H1 (cell line): ENCODE results near the gene NFKBIZ. TPM values are rescaled to one million over a fixed set of nuclear protein-coding genes. Genes with fewer than 3 reads are reported as not detected.

ENCODE experiments used
- CTCF ChIA-PET: fragments of 300-600 bp; sonication (Branson Sonifier 250); formaldehyde crosslinking; loops from one replicate; lab custom pipeline; 2021; ENCODE audit not compliant: partially characterized antibody; lab: Charles Lee
- POLR2A ChIA-PET: fragments of 300-600 bp; sonication (Branson Sonifier 250); formaldehyde crosslinking; loops from one replicate; lab custom pipeline; 2021; ENCODE audit warnings: inconsistent platforms; ENCODE audit not compliant: partially characterized antibody; lab: Charles Lee
- DNase-seq, 2 experiments: peaks; one replicate each; pipeline versions ENCODE4 v3.0.0 to v3.0.0-alpha.2; 2010 to 2022; ENCODE audit warnings: low spot score in 2 of 2, low read depth in 1 of 2, mixed read lengths in 1 of 2
- FAIRE-seq: peaks from 2 replicates; lab custom pipeline; 2011; peaks lifted over from hg19 to GRCh38; lab: Jason Lieb, UNC
- H2AFZ ChIP-seq: 2 replicates; pipeline ENCODE4 v1.8.1; 2012; ENCODE audit warnings: low read length, inconsistent platforms
- H2AK5ac ChIP-seq: 2 replicates; pipeline ENCODE4 v1.6.1; 2013; ENCODE audit warnings: low read depth, low read length
- H2BK120ac ChIP-seq: replicated peaks from 2 replicates; pipeline ENCODE3; 2013; ENCODE audit warnings: low read depth, low read length, inconsistent platforms
- H2BK12ac ChIP-seq: 2 replicates; pipeline ENCODE4 v1.6.1; 2013; ENCODE audit warnings: low read depth, low read length
- H2BK15ac ChIP-seq: 2 replicates; pipeline ENCODE4 v1.6.1; 2013; ENCODE audit warnings: low read length
- H2BK20ac ChIP-seq: 2 replicates; pipeline ENCODE4 v1.6.1; 2013; ENCODE audit warnings: low read length
- H2BK5ac ChIP-seq: 2 replicates; pipeline ENCODE4 v1.6.1; 2013; ENCODE audit warnings: low read depth, low read length
- H3K14ac ChIP-seq: 2 replicates; pipeline ENCODE4 v1.6.1; 2013; ENCODE audit warnings: inconsistent platforms; ENCODE audit not compliant: insufficient read length
- H3K18ac ChIP-seq: 2 replicates; pipeline ENCODE4 v1.6.1; 2013; ENCODE audit warnings: low read length; ENCODE audit errors: extremely low read depth
- H3K23ac ChIP-seq: 2 replicates; pipeline ENCODE4 v1.6.1; 2013; ENCODE audit warnings: inconsistent platforms; ENCODE audit not compliant: insufficient read length
- H3K23me2 ChIP-seq: 2 replicates; pipeline ENCODE4 v1.6.1; 2013; ENCODE audit warnings: low read depth, low read length
- H3K27ac ChIP-seq: 2 replicates; pipeline ENCODE4 v1.6.1; 2011; ENCODE audit warnings: low read depth, low read length, inconsistent platforms
- H3K27me3 ChIP-seq, 4 experiments: replicated peaks in 1 of 4; 1 replicate in 1 of 4; 2 replicates in 3 of 4; pipeline versions ENCODE4 v1.6.1 to v1.8.1; 2011 to 2013; ENCODE audit warnings: low read length in 3 of 4, mild to moderate bottlenecking in 3 of 4, inconsistent platforms in 2 of 4, mixed read lengths in 2 of 4, moderate library complexity in 1 of 4; ENCODE audit not compliant: control insufficient read depth in 3 of 4, insufficient read depth in 3 of 4; ENCODE audit errors: extremely low read depth in 1 of 4
- H3K36me3 ChIP-seq, 4 experiments: 2 replicates each; pipeline versions ENCODE4 v1.6.1 to v1.8.1; 2011 to 2013; ENCODE audit warnings: mild to moderate bottlenecking in 4 of 4, low read length in 3 of 4, moderate library complexity in 2 of 4, control low read depth in 1 of 4, inconsistent platforms in 1 of 4; ENCODE audit not compliant: insufficient read depth in 4 of 4, control insufficient read depth in 2 of 4
- H3K4ac ChIP-seq: replicated peaks from 2 replicates; pipeline ENCODE3; 2013; ENCODE audit warnings: low read length, low read depth, mixed read lengths, inconsistent platforms; ENCODE audit not compliant: insufficient read length
- H3K4me1 ChIP-seq, 4 experiments: replicated peaks in 1 of 4; 1 replicate in 1 of 4; 2 replicates in 3 of 4; pipeline versions ENCODE4 v1.6.1 to v1.8.1; 2011 to 2013; ENCODE audit warnings: low read length in 3 of 4, inconsistent platforms in 2 of 4, mixed read lengths in 1 of 4; ENCODE audit not compliant: insufficient read depth in 4 of 4, control insufficient read depth in 3 of 4
- H3K4me2 ChIP-seq, 2 experiments: 2 replicates each; pipeline versions ENCODE4 v1.6.1 to v1.8.1; 2011 to 2013; ENCODE audit warnings: low read depth in 2 of 2, low read length in 2 of 2, control low read depth in 1 of 2, inconsistent platforms in 1 of 2, mild to moderate bottlenecking in 1 of 2; ENCODE audit not compliant: insufficient read depth in 1 of 2
- H3K4me3 ChIP-seq, 4 experiments: fragments of 200-600, 300-600 bp in 1 of 4; sonication (generic), shearing (Covaris generic), sonication (Bioruptor Twin) in 1 of 4; 2 replicates each; pipeline versions ENCODE4 v1.5.1 to v1.8.1; 2011 to 2016; ENCODE audit warnings: low read length in 4 of 4, low read depth in 3 of 4, control low read depth in 2 of 4, inconsistent platforms in 2 of 4, mild to moderate bottlenecking in 2 of 4, mixed read lengths in 1 of 4, moderate library complexity in 1 of 4; ENCODE audit not compliant: insufficient read depth in 2 of 4; ENCODE audit errors: extremely low read depth in 1 of 4
- H3K56ac ChIP-seq: replicated peaks from 2 replicates; pipeline ENCODE3; 2013; ENCODE audit warnings: low read depth, mild to moderate bottlenecking, mixed read lengths, low read length, inconsistent platforms; ENCODE audit not compliant: insufficient read length
- H3K79me1 ChIP-seq: 2 replicates; pipeline ENCODE4 v1.6.1; 2013; ENCODE audit warnings: low read depth, low read length, control low read depth
- H3K79me2 ChIP-seq, 2 experiments: 2 replicates each; pipeline versions ENCODE4 v1.6.1 to v1.8.1; 2012 to 2013; ENCODE audit warnings: low read length in 2 of 2, mild to moderate bottlenecking in 2 of 2, inconsistent platforms in 1 of 2; ENCODE audit not compliant: insufficient read depth in 2 of 2, control insufficient read depth in 1 of 2
- H3K9ac ChIP-seq, 4 experiments: replicated peaks in 1 of 4; 1 replicate in 1 of 4; 2 replicates in 3 of 4; pipeline versions ENCODE4 v1.6.1 to v1.8.1; 2011 to 2013; ENCODE audit warnings: low read depth in 3 of 4, low read length in 3 of 4, control low read depth in 2 of 4, mild to moderate bottlenecking in 2 of 4, moderate library complexity in 2 of 4, inconsistent platforms in 1 of 4; ENCODE audit errors: extremely low read depth in 1 of 4
- H3K9me3 ChIP-seq, 2 experiments: 2 replicates each; pipeline versions ENCODE4 v1.6.1 to v1.8.1; 2012 to 2013; ENCODE audit warnings: mild to moderate bottlenecking in 2 of 2, moderate library complexity in 2 of 2, control low read depth in 1 of 2, inconsistent platforms in 1 of 2, low read depth in 1 of 2, low read length in 1 of 2, mixed read lengths in 1 of 2; ENCODE audit not compliant: insufficient read depth in 2 of 2
- H4K20me1 ChIP-seq, 2 experiments: replicated peaks in 1 of 2; 2 replicates each; pipeline versions ENCODE3 to v1.8.1; 2011 to 2013; ENCODE audit warnings: inconsistent platforms in 2 of 2, low read length in 2 of 2, mild to moderate bottlenecking in 1 of 2; ENCODE audit not compliant: insufficient read depth in 2 of 2, control insufficient read depth in 1 of 2
- H4K5ac ChIP-seq: 2 replicates; pipeline ENCODE4 v1.6.1; 2013; ENCODE audit warnings: low read length, low read depth, mixed read lengths, inconsistent platforms; ENCODE audit not compliant: insufficient read length
- H4K8ac ChIP-seq: 2 replicates; pipeline ENCODE4 v1.8.0; 2013; ENCODE audit warnings: mild to moderate bottlenecking, moderate library complexity, low read length, inconsistent platforms; ENCODE audit not compliant: insufficient read depth; ENCODE audit errors: extremely low read depth
- H4K91ac ChIP-seq: replicated peaks from 2 replicates; pipeline ENCODE3; 2013; ENCODE audit warnings: low read length, mixed read lengths, inconsistent platforms; ENCODE audit not compliant: insufficient read length
- BACH1 ChIP-seq: IDR thresholded peaks from 2 replicates; pipeline ENCODE4 v1.6.1; 2012; ENCODE audit warnings: low read length, improper control_type of control experiment
- CHD2 ChIP-seq: IDR thresholded peaks from 2 replicates; pipeline ENCODE4 v1.6.1; 2012; ENCODE audit warnings: low read length, improper control_type of control experiment
- EGR1 ChIP-seq: IDR thresholded peaks from 2 replicates; pipeline ENCODE4 v1.6.1; 2011; ENCODE audit warnings: low read depth, low read length, borderline replicate concordance
- EP300 ChIP-seq, 2 experiments: IDR thresholded peaks; 1 replicate in 1 of 2; 2 replicates in 1 of 2; pipeline ENCODE4 v1.6.1; 2011 to 2012; ENCODE audit warnings: low read depth in 2 of 2, low read length in 2 of 2, mild to moderate bottlenecking in 2 of 2, borderline replicate concordance in 1 of 2, inconsistent platforms in 1 of 2, moderate library complexity in 1 of 2
- FOSL1 ChIP-seq: IDR thresholded peaks from 2 replicates; pipeline ENCODE4 v1.6.1; 2011; ENCODE audit warnings: mild to moderate bottlenecking, low read depth, low read length, moderate library complexity; ENCODE audit not compliant: insufficient read depth
- GTF2F1 ChIP-seq: IDR thresholded peaks from 2 replicates; pipeline ENCODE4 v1.6.1; 2012; ENCODE audit warnings: low read depth, low read length, improper control_type of control experiment, borderline replicate concordance
- JUND ChIP-seq: IDR thresholded peaks from 2 replicates; pipeline ENCODE4 v1.6.1; 2011; ENCODE audit warnings: mild to moderate bottlenecking, improper control_type of control experiment, low read length
- MAX ChIP-seq: IDR thresholded peaks from 2 replicates; pipeline ENCODE4 v1.6.1; 2012; ENCODE audit warnings: inconsistent platforms
- NRF1 ChIP-seq: IDR thresholded peaks from 2 replicates; pipeline ENCODE4 v1.6.1; 2011; ENCODE audit warnings: mild to moderate bottlenecking, low read depth, low read length, improper control_type of control experiment
- POLR2A ChIP-seq, 2 experiments: IDR thresholded peaks; 1 replicate in 1 of 2; 2 replicates in 1 of 2; pipeline ENCODE4 v1.6.1; 2011; ENCODE audit warnings: low read depth in 2 of 2, low read length in 2 of 2, mild to moderate bottlenecking in 2 of 2; ENCODE audit errors: control extremely low read depth in 1 of 2
- POLR2AphosphoS5 ChIP-seq: IDR thresholded peaks from 2 replicates; pipeline ENCODE4 v1.6.1; 2011; ENCODE audit warnings: low read depth, low read length
- POU5F1 ChIP-seq: IDR thresholded peaks from 2 replicates; pipeline ENCODE4 v1.6.1; 2011; ENCODE audit warnings: low read depth, mild to moderate bottlenecking, low read length, moderate library complexity
- SAP30 ChIP-seq: fragments of 300-600 bp; sonication (generic); IDR thresholded peaks from 2 replicates; pipeline ENCODE4 v1.7.1; 2012; ENCODE audit warnings: low read length, moderate library complexity, mild to moderate bottlenecking, inconsistent platforms; ENCODE audit not compliant: insufficient read depth, insufficient replicate concordance
- SIX5 ChIP-seq: IDR thresholded peaks from 2 replicates; pipeline ENCODE4 v1.6.1; 2011; ENCODE audit warnings: mild to moderate bottlenecking, low read depth, low read length
- SP2 ChIP-seq: IDR thresholded peaks from 2 replicates; pipeline ENCODE4 v1.6.1; 2012; ENCODE audit warnings: mild to moderate bottlenecking, low read length, inconsistent platforms
- polyA plus RNA-seq, 7 experiments: library from polyadenylated mRNA; depleted of rRNA in 3 of 7; stranded (reverse) in 5 of 7; unstranded in 2 of 7; fragments of >200 nt in 5 of 7; fragments of 200-250 nt in 2 of 7; gene quantifications; 1 replicate in 5 of 7; 2 replicates in 1 of 7; 4 replicates in 1 of 7; pipeline versions ENCODE4 v1.2.1 to v1.2.3, GENCODE V29; 2011 to 2013; ENCODE audit warnings: missing spikeins in 2 of 7, mixed read lengths in 2 of 7
- total RNA-seq: library from RNA; stranded (reverse); fragmentation: NEBNext Ultra II Directional; extraction: Animal tissue kit (Norgen Biotek cat#: 25700); gene quantifications from 2 replicates; pipeline ENCODE4 v1.2.1, GENCODE V29; 2021
- TF ChIP-seq, protein P1 (sequence below): IDR thresholded peaks from 2 replicates; pipeline ENCODE4 v1.6.1; 2012; ENCODE audit warnings: inconsistent platforms

NFKBIZ gene
- total and polyA plus RNA-seq, 2 of the 8 experiments (the other 6 are each of a cell fraction or from before 2014, with no cell fraction given), result 7.2 to 24.5 TPM

DNA sequence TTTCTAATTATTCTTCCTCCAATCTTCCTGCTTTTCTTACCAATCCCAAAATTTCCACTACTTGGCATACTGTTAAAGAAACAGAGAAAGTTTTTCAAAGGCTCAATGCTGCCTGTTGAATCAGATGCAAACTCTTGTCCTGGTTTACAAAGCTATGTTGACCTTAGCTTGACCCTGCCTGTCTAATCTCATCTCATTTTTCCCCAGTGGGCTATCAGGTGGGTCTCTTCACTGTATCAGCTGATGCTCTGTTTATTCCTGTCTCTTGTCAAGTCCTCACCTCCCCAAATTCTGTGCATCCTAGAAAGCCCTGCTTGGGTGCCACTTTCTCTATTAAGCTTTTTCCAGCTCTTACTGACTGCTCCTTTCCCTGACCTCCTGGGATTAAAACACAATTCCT, 18.2 kb downstream of the NFKBIZ start:
- H2BK5ac ChIP-seq, result no peak overlapping the region
- no peak overlapping the region for H2BK12ac ChIP-seq
- CTCF ChIA-PET, result interaction anchor here (0.7 to 1.6 kb wide), 7 partner anchors 18 to 401 kb away, joined by 3 to 6 read pairs (median 3); partner anchors contain the start of gene NFKBIZ
- H3K4me3 ChIP-seq, result no peak overlapping the region
- no peaks in the 10 kb centered on the region for H3K9me3 ChIP-seq
- no peak overlapping the region for H2AK5ac ChIP-seq
- no peak overlapping the region for H3K4me2 ChIP-seq
- no peak overlapping the region for H2BK15ac ChIP-seq
- no peak overlapping the region for H2BK20ac ChIP-seq
- no peaks in the 10 kb centered on the region for H3K27me3 ChIP-seq
- H3K79me1 ChIP-seq, result no peaks in the 10 kb centered on the region
- H2BK120ac ChIP-seq, result no peak overlapping the region
- no peak overlapping the region for H4K91ac ChIP-seq
- no peak for DNase-seq
- POLR2A ChIA-PET, result interaction anchor here (0.9 to 1.9 kb wide), 3 partner anchors 9 to 290 kb away, joined by 4 to 6 read pairs (median 4); no protein-coding TSS in a partner anchor
- no peak overlapping the region for H3K56ac ChIP-seq
- no peaks in the 10 kb centered on the region for H3K23me2 ChIP-seq
- H2AFZ ChIP-seq, result no peak overlapping the region
- no peak overlapping the region for H4K8ac ChIP-seq
- H3K36me3 ChIP-seq, result no peaks in the 10 kb centered on the region
- H3K4me1 ChIP-seq, result no peaks in the 10 kb centered on the region
- H3K27ac ChIP-seq, result no peak overlapping the region
- no peak overlapping the region for H3K4ac ChIP-seq
- H4K5ac ChIP-seq, result no peak overlapping the region
- H3K18ac ChIP-seq, result no peak overlapping the region
- H3K14ac ChIP-seq, result no peak overlapping the region
- no peak for FAIRE-seq
- H3K79me2 ChIP-seq, result no peaks in the 10 kb centered on the region
- no peak overlapping the region for H3K9ac ChIP-seq
- H3K23ac ChIP-seq, result no peak overlapping the region
- H4K20me1 ChIP-seq, result no peaks in the 10 kb centered on the region
- TF ChIP-seq, protein P1, sequence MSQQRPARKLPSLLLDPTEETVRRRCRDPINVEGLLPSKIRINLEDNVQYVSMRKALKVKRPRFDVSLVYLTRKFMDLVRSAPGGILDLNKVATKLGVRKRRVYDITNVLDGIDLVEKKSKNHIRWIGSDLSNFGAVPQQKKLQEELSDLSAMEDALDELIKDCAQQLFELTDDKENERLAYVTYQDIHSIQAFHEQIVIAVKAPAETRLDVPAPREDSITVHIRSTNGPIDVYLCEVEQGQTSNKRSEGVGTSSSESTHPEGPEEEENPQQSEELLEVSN, result no peak
- no peak for TF ChIP-seq GTF2F1
- no peak for TF ChIP-seq SIX5
- no peak for TF ChIP-seq MAX
- no peak for TF ChIP-seq SAP30
- TF ChIP-seq EP300 (IDR thresholded peaks at IDR 0.05; ENCODE audit: borderline replicate concordance in 1 of 2, low read depth in 2 of 2, low read length in 2 of 2), result no peak
- TF ChIP-seq BACH1, result no peak
- TF ChIP-seq CHD2, result no peak
- TF ChIP-seq POLR2A (IDR thresholded peaks at IDR 0.05; ENCODE audit: control extremely low read depth in 1 of 2, low read depth in 2 of 2, low read length in 2 of 2), result no peak
- no peak for TF ChIP-seq SP2
- no peak for TF ChIP-seq EGR1
- no peak for TF ChIP-seq NRF1
- TF ChIP-seq FOSL1, result no peak
- TF ChIP-seq POU5F1, result no peak
- no peak for TF ChIP-seq JUND
- TF ChIP-seq POLR2AphosphoS5, result no peak
